ENCODE data around the gene NAGA.

GRCh38 chr22:42084874-42085273, 14.3 kb upstream of the NAGA start:
- TF ChIP-seq, protein P1, sequence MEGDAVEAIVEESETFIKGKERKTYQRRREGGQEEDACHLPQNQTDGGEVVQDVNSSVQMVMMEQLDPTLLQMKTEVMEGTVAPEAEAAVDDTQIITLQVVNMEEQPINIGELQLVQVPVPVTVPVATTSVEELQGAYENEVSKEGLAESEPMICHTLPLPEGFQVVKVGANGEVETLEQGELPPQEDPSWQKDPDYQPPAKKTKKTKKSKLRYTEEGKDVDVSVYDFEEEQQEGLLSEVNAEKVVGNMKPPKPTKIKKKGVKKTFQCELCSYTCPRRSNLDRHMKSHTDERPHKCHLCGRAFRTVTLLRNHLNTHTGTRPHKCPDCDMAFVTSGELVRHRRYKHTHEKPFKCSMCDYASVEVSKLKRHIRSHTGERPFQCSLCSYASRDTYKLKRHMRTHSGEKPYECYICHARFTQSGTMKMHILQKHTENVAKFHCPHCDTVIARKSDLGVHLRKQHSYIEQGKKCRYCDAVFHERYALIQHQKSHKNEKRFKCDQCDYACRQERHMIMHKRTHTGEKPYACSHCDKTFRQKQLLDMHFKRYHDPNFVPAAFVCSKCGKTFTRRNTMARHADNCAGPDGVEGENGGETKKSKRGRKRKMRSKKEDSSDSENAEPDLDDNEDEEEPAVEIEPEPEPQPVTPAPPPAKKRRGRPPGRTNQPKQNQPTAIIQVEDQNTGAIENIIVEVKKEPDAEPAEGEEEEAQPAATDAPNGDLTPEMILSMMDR (conservative IDR thresholded peaks at IDR 0.05): no peak
- no peak for TF ChIP-seq ZFX (IDR thresholded peaks at IDR 0.05)

All from C4-2B (cell line).